Measurements from ENCODE around the gene CUTA.

DNA sequence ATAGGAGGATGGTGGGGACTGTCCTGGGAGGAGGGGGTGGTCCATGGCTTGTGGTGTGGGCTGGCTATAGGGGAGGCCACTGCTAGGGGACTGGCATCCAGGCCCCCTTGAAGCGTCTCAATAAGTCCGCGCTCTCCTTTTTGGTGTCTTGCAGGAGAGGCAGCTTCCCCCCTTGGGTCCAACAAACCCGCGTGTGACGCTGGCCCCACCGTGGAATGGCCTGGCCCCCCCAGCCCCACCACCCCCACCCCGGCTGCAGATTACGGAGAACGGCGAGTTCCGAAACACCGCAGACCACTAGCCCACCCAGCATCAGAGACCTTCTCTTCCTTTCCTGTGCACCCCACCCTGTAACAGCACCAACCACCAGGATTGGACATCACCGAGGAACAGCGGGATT, 33.7 kb upstream of the CUTA start:
- TF ChIP-seq, protein P1, sequence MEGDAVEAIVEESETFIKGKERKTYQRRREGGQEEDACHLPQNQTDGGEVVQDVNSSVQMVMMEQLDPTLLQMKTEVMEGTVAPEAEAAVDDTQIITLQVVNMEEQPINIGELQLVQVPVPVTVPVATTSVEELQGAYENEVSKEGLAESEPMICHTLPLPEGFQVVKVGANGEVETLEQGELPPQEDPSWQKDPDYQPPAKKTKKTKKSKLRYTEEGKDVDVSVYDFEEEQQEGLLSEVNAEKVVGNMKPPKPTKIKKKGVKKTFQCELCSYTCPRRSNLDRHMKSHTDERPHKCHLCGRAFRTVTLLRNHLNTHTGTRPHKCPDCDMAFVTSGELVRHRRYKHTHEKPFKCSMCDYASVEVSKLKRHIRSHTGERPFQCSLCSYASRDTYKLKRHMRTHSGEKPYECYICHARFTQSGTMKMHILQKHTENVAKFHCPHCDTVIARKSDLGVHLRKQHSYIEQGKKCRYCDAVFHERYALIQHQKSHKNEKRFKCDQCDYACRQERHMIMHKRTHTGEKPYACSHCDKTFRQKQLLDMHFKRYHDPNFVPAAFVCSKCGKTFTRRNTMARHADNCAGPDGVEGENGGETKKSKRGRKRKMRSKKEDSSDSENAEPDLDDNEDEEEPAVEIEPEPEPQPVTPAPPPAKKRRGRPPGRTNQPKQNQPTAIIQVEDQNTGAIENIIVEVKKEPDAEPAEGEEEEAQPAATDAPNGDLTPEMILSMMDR (IDR thresholded peaks at IDR 0.05) = no peak
- no peak for TF ChIP-seq POLR2A (IDR thresholded peaks at IDR 0.05)
- TF ChIP-seq POLR2AphosphoS5 (IDR thresholded peaks at IDR 0.05) = no peak

Measured in breast epithelium (tissue), 3 donors.